Nephron progenitor cell (in vitro differentiated cells): Measurements from ENCODE around the gene ITGA6.
"Not testable (repeated sequence)": the region's sequence is repeated elsewhere in the genome, so short reads cannot be mapped to it uniquely, and the experiment has no call there.

Experiments
- DNase-seq: peaks from one replicate; pipeline ENCODE4 v3.0.0; 2021
- H3K27ac Mint-ChIP-seq: 2 replicates; pipeline ENCODE4 v1.8.0; 2021; ENCODE audit warnings: mild to moderate bottlenecking, moderate library complexity, mixed read lengths
- H3K27me3 Mint-ChIP-seq: 2 replicates; pipeline ENCODE4 v1.8.0; 2021; ENCODE audit warnings: mild to moderate bottlenecking, low read depth, mixed read lengths; ENCODE audit not compliant: poor library complexity
- H3K36me3 Mint-ChIP-seq: 2 replicates; pipeline ENCODE4 v1.8.0; 2021; ENCODE audit warnings: low read depth, mixed read lengths
- H3K4me1 Mint-ChIP-seq: 2 replicates; pipeline ENCODE4 v1.8.0; 2021; ENCODE audit warnings: mixed read lengths
- H3K4me3 Mint-ChIP-seq: 2 replicates; pipeline ENCODE4 v1.8.0; 2021; ENCODE audit warnings: mild to moderate bottlenecking, moderate library complexity, mixed read lengths
- H3K9me3 Mint-ChIP-seq: 2 replicates; pipeline ENCODE4 v1.8.0; 2021; ENCODE audit warnings: mild to moderate bottlenecking, moderate library complexity, mixed read lengths
- TF ChIP-seq, protein P1 (sequence below): fragments of 200-600 bp; sonication (generic); IDR thresholded peaks from 2 replicates; pipeline ENCODE4 v1.5.0; 2021; ENCODE audit warnings: antibody characterized with exemption

Gene ITGA6

DNA sequence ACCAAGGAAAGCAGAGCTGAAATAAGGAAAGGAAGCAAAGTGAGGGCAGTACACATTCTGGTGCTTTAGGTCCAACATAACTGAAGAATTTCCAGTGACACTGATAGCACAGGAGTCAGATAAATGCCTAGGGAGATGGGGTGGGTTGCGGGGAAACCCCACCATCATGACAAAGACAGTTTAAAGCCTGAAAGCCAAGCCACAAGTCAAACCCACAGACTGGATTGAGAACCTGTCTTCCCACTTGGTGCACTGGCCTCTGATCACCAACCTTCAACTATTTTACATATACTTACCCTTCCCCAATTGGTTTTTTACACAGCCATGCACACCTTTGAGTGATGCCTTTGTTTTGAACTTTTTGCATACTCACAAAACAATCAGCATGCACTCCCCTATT lies 106.3 kb downstream of the ITGA6 start:
- TF ChIP-seq, protein P1, sequence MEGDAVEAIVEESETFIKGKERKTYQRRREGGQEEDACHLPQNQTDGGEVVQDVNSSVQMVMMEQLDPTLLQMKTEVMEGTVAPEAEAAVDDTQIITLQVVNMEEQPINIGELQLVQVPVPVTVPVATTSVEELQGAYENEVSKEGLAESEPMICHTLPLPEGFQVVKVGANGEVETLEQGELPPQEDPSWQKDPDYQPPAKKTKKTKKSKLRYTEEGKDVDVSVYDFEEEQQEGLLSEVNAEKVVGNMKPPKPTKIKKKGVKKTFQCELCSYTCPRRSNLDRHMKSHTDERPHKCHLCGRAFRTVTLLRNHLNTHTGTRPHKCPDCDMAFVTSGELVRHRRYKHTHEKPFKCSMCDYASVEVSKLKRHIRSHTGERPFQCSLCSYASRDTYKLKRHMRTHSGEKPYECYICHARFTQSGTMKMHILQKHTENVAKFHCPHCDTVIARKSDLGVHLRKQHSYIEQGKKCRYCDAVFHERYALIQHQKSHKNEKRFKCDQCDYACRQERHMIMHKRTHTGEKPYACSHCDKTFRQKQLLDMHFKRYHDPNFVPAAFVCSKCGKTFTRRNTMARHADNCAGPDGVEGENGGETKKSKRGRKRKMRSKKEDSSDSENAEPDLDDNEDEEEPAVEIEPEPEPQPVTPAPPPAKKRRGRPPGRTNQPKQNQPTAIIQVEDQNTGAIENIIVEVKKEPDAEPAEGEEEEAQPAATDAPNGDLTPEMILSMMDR = no peak
- Mint-ChIP-seq H3K36me3 (peaks cover 65% of the 10 kb centered on the region), H3K27ac (no peak overlapping the region), H3K9me3 (peaks cover 69% of the 10 kb centered on the region), H3K4me3 (no peak overlapping the region), H3K27me3 (peaks cover 3% of the 10 kb centered on the region), H3K4me1 (no peaks in the 10 kb centered on the region)
- DNase-seq = no peak

DNA sequence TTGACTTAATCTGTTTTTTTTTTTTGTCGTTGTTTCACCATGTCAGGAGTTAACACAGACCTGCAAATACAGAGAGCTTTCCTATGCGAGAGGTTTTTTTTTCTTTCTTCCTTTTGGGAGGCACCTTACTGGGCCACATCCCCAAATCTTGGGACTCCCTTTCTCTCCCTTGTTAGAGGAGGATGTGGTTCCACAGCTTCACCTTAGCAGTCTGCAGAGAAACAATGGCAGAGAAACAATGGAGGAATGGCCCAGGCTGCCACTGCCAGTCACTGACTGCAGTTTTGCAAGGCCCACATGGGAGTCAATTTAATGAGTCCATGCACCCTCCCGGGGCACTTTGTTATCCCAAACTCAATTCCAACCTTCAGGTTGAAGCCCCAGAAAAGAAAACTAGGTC lies 107.7 kb downstream of the ITGA6 start:
- H3K36me3 Mint-ChIP-seq = peaks cover 69% of the 10 kb centered on the region
- H3K4me3 Mint-ChIP-seq = no peak overlapping the region
- DNase-seq = no peak
- H3K27me3 Mint-ChIP-seq = peaks cover 3% of the 10 kb centered on the region
- peak overlapping the region; percentile 15 for H3K27ac Mint-ChIP-seq
- no peaks in the 10 kb centered on the region for H3K4me1 Mint-ChIP-seq
- peaks cover 69% of the 10 kb centered on the region for H3K9me3 Mint-ChIP-seq
- TF ChIP-seq, protein P1 = no peak

DNA sequence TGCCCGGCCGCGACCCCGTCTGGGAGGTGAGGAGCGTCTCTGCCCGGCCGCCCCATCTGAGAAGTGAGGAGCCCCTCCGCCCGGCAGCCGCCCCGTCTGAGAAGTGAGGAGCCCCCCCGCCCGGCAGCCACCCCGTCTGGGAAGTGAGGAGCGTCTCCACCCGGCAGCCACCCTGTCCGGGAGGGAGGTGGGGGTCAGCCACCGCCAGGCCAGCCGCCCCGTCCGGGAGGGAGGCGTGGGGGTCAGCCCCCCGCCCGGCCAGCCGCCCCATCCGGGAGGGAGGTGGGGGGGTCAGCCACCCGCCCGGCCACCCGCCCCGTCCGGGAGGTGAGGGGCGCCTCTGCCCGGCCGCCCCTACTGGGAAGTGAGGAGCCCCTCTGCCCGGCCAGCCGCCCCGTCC lies 110.5 kb downstream of the ITGA6 start:
- H3K36me3 Mint-ChIP-seq = peaks cover 70% of the 10 kb centered on the region
- H3K9me3 Mint-ChIP-seq = peaks cover 76% of the 10 kb centered on the region
- H3K4me3 Mint-ChIP-seq = not testable (repeated sequence)

DNA sequence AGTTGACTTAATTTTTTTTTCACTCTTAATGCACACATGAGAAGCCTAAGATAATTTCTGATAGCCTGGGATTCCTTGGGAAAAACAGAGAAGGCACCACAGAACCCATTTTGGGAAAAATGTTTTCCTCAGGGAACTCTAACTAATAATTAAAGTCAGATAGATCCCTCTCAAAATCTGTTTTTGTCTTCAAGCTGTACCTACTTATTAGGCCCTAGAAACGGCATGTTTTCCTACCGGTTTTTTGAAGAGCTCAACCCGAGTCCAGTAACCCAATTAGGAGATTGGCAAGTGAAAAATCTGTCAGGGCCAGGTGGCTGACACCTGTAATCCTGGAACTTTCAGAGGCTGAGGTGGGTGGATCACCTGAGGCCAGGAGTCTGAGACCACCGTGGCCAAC lies 112.4 kb downstream of the ITGA6 start:
- peaks cover 3% of the 10 kb centered on the region for H3K27me3 Mint-ChIP-seq
- no peak overlapping the region for H3K4me3 Mint-ChIP-seq
- H3K9me3 Mint-ChIP-seq = peaks cover 88% of the 10 kb centered on the region
- no peaks in the 10 kb centered on the region for H3K4me1 Mint-ChIP-seq
- DNase-seq = no peak
- H3K27ac Mint-ChIP-seq = no peak overlapping the region
- peaks cover 77% of the 10 kb centered on the region for H3K36me3 Mint-ChIP-seq
- TF ChIP-seq, protein P1 = no peak

More for the DNA sequence above, 110.5 kb downstream of the ITGA6 start:
- H3K27me3 Mint-ChIP-seq, DNase-seq, H3K4me1 Mint-ChIP-seq, H3K27ac Mint-ChIP-seq: not testable (repeated sequence)

DNA sequence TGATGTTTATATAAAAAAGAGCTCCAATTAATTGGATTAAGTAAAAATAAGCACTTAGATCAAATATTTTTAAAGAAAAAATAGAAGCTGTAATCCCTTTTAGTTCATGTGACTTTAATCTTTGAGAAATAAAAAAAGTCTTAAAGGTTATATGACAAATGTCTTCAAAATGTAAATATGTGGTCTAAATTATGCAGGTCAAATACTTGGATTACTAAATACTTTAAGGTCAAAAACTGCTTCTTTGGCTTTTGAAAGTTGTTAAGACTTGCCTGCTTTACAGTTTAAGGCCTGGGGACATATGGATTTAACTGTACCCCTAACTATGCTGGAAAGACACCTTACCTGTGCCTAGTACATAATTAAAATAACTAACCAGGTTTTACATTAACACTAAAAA lies 113.0 kb downstream of the ITGA6 start:
- H3K36me3 Mint-ChIP-seq = peaks cover 76% of the 10 kb centered on the region
- no peak for DNase-seq
- TF ChIP-seq, protein P1 = no peak
- no peak overlapping the region for H3K27ac Mint-ChIP-seq
- no peak overlapping the region for H3K4me3 Mint-ChIP-seq
- no peaks in the 10 kb centered on the region for H3K4me1 Mint-ChIP-seq
- H3K27me3 Mint-ChIP-seq = peaks cover 3% of the 10 kb centered on the region
- H3K9me3 Mint-ChIP-seq = peaks cover 88% of the 10 kb centered on the region

DNA sequence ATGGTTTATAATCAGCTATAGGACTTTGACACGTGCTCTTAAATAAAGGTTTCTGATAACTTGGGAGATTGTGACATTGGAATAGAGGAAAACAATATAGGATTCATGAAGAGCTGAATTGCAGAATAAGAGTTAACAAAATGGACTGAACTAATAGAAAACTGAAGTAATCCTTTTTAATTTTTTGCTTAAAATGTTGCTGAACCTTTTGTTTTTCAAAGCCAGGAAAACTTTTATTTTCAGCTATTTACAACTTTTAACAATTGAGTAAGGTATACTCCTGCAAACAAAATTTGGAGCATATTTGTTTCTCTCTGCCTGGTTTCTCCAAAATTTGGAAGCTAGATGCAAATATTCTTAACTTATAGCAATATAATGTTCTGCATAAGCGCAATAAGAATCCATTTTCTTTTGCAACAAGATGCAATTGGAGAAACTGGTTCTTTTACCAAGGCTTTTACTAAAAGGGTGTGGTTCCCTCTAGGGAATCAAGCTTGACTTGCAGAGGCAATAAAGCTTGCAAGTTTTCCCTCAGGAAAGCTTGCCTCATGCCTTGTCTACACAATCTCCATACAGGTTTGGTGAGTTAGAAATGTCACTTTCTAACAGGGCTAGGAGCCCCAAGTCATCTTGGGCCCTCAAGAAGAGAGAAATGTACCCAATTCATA lies 118.2 kb downstream of the ITGA6 start:
- H3K27ac Mint-ChIP-seq = no peak overlapping the region
- H3K36me3 Mint-ChIP-seq = peaks cover 76% of the 10 kb centered on the region
- TF ChIP-seq, protein P1 = no peak
- H3K27me3 Mint-ChIP-seq = peaks cover 3% of the 10 kb centered on the region
- no peak for DNase-seq
- H3K4me3 Mint-ChIP-seq = no peak overlapping the region
- peaks cover 14% of the 10 kb centered on the region for H3K4me1 Mint-ChIP-seq
- H3K9me3 Mint-ChIP-seq = peaks cover 79% of the 10 kb centered on the region
